ENCODE data around the gene PCBD1. TPM values are rescaled to one million over a fixed set of nuclear protein-coding genes. Genes with fewer than 3 reads are reported as not detected.

Gene PCBD1
- total RNA-seq, 1 donor from 2014 or later = 36.8 TPM

DNA sequence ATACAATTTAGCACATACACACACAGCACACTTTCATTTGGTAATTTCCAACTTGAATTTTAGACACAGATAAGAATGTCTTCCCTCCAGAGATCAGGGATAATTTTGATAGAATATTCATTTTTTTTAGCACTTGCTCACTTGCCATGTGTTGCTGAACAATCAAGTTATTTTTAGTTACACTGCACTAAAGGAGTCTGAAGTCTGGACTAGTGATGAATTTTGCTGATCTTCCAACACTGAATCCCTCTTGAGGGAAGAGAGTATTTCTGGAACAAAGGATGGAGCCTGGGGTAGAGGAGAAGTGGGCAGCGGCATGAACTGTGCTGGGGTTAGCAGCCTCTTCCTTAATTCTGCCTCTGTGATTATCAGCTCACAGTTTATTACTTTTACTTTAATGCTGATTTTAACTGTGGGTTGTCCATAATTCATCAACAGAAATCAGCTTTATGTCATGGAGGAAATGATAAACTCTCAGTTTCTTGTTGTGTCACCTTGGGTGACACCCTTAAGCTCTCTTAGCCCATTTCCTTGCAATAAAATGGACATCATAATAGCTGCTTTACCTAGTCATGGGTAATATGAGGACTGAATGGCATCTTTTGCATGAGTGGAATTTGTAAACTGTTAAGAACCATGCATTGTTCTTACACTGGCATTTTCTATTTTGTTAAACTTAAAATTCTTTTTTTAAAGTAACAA is 40.6 kb downstream of the PCBD1 start:
- Histone ChIP-seq H3K27me3 (no peaks in the 10 kb centered on the region), H3K4me1 (peaks cover 7% of the 10 kb centered on the region), H3K36me3 (peaks cover 0 to 22% of the 10 kb centered on the region in 2 donors), H3K4me3 (no peak overlapping the region), H3K9me3 (no peaks in the 10 kb centered on the region), H3K27ac (no peak overlapping the region)
- intact Hi-C loops (cut with DNase I) = no loop called here
- no peak for DNase-seq (ENCODE audit: extremely low spot score in 2 of 2)
- TF ChIP-seq POLR2A (IDR thresholded peaks at IDR 0.05) (no peak), POLR2AphosphoS5 (IDR thresholded peaks at IDR 0.05; ENCODE audit: insufficient read depth in 1 of 2, low read depth in 1 of 2) (no peak)
- TF ChIP-seq, protein P1, sequence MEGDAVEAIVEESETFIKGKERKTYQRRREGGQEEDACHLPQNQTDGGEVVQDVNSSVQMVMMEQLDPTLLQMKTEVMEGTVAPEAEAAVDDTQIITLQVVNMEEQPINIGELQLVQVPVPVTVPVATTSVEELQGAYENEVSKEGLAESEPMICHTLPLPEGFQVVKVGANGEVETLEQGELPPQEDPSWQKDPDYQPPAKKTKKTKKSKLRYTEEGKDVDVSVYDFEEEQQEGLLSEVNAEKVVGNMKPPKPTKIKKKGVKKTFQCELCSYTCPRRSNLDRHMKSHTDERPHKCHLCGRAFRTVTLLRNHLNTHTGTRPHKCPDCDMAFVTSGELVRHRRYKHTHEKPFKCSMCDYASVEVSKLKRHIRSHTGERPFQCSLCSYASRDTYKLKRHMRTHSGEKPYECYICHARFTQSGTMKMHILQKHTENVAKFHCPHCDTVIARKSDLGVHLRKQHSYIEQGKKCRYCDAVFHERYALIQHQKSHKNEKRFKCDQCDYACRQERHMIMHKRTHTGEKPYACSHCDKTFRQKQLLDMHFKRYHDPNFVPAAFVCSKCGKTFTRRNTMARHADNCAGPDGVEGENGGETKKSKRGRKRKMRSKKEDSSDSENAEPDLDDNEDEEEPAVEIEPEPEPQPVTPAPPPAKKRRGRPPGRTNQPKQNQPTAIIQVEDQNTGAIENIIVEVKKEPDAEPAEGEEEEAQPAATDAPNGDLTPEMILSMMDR (IDR thresholded peaks at IDR 0.05) = no peak

DNA sequence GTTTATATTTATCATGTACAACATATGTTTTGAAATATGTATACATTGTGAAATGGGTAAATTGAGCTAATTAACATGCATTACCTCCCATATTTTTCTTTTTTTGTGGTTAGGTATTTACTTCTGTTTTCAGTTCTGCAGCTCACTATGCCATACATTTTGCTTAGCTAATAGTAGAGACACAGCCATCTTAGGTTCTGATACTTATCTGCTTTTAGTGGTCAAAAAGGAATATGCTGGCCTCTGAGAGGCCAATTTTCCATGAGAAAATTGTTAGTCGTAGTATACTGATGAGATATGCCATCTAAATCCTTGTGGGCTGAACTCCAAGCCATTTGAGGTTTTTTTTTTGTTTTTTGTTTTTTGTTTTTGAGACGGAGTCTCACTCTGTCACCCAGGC is 41.6 kb downstream of the PCBD1 start:
- Histone ChIP-seq H3K4me1 (peaks cover 7% of the 10 kb centered on the region), H3K4me3 (no peak overlapping the region), H3K36me3 (peaks cover 0 to 22% of the 10 kb centered on the region in 2 donors), H3K27ac (no peak overlapping the region), H3K27me3 (no peaks in the 10 kb centered on the region), H3K9me3 (no peaks in the 10 kb centered on the region)
- TF ChIP-seq, protein P1 (IDR thresholded peaks at IDR 0.05) = no peak
- TF ChIP-seq POLR2AphosphoS5 (IDR thresholded peaks at IDR 0.05; ENCODE audit: insufficient read depth in 1 of 2, low read depth in 1 of 2) = no peak
- no peak for TF ChIP-seq POLR2A (IDR thresholded peaks at IDR 0.05)
- DNase-seq (ENCODE audit: extremely low spot score in 2 of 2) = no peak
- intact Hi-C loops (cut with DNase I) = no loop called here

DNA sequence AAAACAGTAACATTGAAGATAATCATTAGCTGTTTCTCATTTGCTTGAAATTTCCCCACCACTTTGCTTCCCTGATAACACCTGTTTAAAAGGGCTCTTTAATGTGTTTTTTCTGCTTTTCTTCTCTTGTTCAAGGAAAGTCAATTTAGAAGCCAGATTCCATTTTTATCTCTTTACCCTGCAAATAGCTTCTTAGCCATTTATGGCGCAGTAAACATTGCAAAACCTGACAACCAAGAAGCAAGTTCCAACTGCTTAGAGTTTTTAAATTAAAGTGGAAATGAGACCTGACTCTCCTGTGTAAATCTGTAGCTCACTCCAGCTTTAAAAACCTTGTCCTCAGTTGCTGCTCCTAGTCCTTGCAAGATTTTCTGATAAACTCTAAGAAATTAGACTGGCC is 42.5 kb downstream of the PCBD1 start:
- Histone ChIP-seq H3K9me3 (no peaks in the 10 kb centered on the region), H3K27me3 (no peaks in the 10 kb centered on the region), H3K4me1 (peaks cover 7% of the 10 kb centered on the region), H3K4me3 (no peak overlapping the region), H3K27ac (no peak overlapping the region), H3K36me3 (peaks cover 0 to 13% of the 10 kb centered on the region in 2 donors)
- intact Hi-C loops (cut with DNase I) = no loop called here
- TF ChIP-seq, protein P1 (IDR thresholded peaks at IDR 0.05) = no peak
- no peak for TF ChIP-seq POLR2A (IDR thresholded peaks at IDR 0.05)
- TF ChIP-seq POLR2AphosphoS5 (IDR thresholded peaks at IDR 0.05; ENCODE audit: insufficient read depth in 1 of 2, low read depth in 1 of 2) = no peak
- DNase-seq (ENCODE audit: extremely low spot score in 2 of 2) = no peak

GRCh38 chr10:70845256-70845655 is 43.1 kb downstream of the PCBD1 start:
- intact Hi-C loops (cut with DNase I) = no loop called here
- H3K4me1 ChIP-seq = peaks cover 7% of the 10 kb centered on the region
- H3K36me3 ChIP-seq = peaks cover 0 to 10% of the 10 kb centered on the region in 2 donors
- H3K27ac ChIP-seq = no peak overlapping the region
- H3K4me3 ChIP-seq = no peak overlapping the region
- no peak for DNase-seq (ENCODE audit: extremely low spot score in 2 of 2)
- H3K27me3 ChIP-seq = no peaks in the 10 kb centered on the region
- TF ChIP-seq POLR2A (IDR thresholded peaks at IDR 0.05) (no peak), POLR2AphosphoS5 (IDR thresholded peaks at IDR 0.05; ENCODE audit: insufficient read depth in 1 of 2, low read depth in 1 of 2) (no peak)
- TF ChIP-seq, protein P1 (IDR thresholded peaks at IDR 0.05) = no peak
- H3K9me3 ChIP-seq = no peaks in the 10 kb centered on the region

GRCh38 chr10:70843776-70844489 is 44.4 kb downstream of the PCBD1 start:
- Histone ChIP-seq H3K4me1 (peaks cover 7% of the 10 kb centered on the region), H3K27me3 (no peaks in the 10 kb centered on the region), H3K27ac (no peak overlapping the region), H3K9me3 (no peaks in the 10 kb centered on the region), H3K36me3 (peaks cover 0 to 10% of the 10 kb centered on the region in 2 donors), H3K4me3 (no peak overlapping the region)
- intact Hi-C loops (cut with DNase I) = no loop called here
- DNase-seq (ENCODE audit: extremely low spot score in 2 of 2) = no peak
- no peak for TF ChIP-seq POLR2AphosphoS5 (IDR thresholded peaks at IDR 0.05; ENCODE audit: insufficient read depth in 1 of 2, low read depth in 1 of 2)
- TF ChIP-seq, protein P1 (IDR thresholded peaks at IDR 0.05) = no peak
- no peak for TF ChIP-seq POLR2A (IDR thresholded peaks at IDR 0.05)

Measured in vagina (tissue), 2 donors.